Mucosa of descending colon (tissue), 3 donors: ENCODE results near the gene FRZB. TPM values are rescaled to one million over a fixed set of nuclear protein-coding genes. Genes with fewer than 3 reads are reported as not detected.

ENCODE experiments used
- ATAC-seq: fragments of 200-7000 bp; cut with Tn5 transposase; one replicate; pipeline ENCODE4 v1.9.1; 2020; ENCODE audit warnings: mild to moderate bottlenecking, moderate library complexity
- DNase-seq, 3 donors: peaks; one replicate each; pipeline ENCODE4 v3.0.0-alpha.2; 2020
- H3K36me3 ChIP-seq: fragments of 200-600 bp; one replicate; pipeline ENCODE4 v1.8.0; 2021; ENCODE audit warnings: low read depth, mild to moderate bottlenecking
- H3K4me1 ChIP-seq: fragments of 200-600 bp; one replicate; pipeline ENCODE4 v1.8.0; 2021; ENCODE audit warnings: low read depth, mild to moderate bottlenecking
- H3K4me3 ChIP-seq: fragments of 200-600 bp; one replicate; pipeline ENCODE4 v1.8.0; 2021; ENCODE audit warnings: mild to moderate bottlenecking
- H3K9me3 ChIP-seq: fragments of 200-600 bp; one replicate; pipeline ENCODE4 v1.8.0; 2021; ENCODE audit warnings: mild to moderate bottlenecking
- intact Hi-C, 2 donors: fragments of 100-400 bp; cut with DNase I in 1 of 2; cut with micrococcal nuclease in 1 of 2; formaldehyde crosslinking; loops; one replicate each; pipeline versions ENCODE4 v1.11.0 to v1.11.1; 2022; cut with DNase I, micrococcal nuclease
- total RNA-seq, 3 donors: library from RNA; stranded (reverse); fragmentation: NEBNext Ultra II Directional in 2 of 3; extraction: Animal tissue kit (Norgen Biotek cat#: 25700) in 2 of 3; gene quantifications; one replicate each; pipeline versions ENCODE4 v1.2.1 to v1.2.4, GENCODE V29; 2021 to 2023
- TF ChIP-seq, protein P1 (sequence below): fragments of 200-600 bp; IDR thresholded peaks from one replicate; pipeline ENCODE4 v1.8.0; 2022; ENCODE audit warnings: antibody characterized with exemption, mild to moderate bottlenecking
- donor health status: DM: no; HTN: no; CAD: no; lungs with moderate emphysema.
- donor health status: DM: no; HTN: no; CAD: no.
- donor health status: DM: no; HTN: yes; CAD: no.

FRZB gene
- total RNA-seq, 3 donors from 2014 or later, result 5.9 to 15.7 (median 8.9) TPM

DNA sequence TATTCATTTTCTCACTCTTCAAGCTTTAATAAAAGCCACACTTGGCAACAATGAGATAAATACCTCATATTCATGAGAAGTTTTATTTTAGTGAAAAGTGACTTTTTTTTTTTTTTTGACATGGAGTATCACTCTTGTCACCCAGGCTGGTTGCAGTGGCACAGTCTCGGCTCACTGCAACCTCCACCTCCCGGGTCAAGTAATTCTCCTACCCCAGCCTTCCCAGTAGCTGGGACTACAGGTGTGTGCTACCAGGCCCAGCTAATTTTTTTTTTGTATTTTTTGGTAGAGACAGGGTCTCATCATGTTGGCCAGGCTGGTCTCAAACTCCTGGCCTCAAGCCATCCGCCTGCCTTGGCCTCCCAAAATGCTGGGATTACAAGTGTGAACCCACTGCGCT is 47.0 kb downstream of the FRZB start:
- TF ChIP-seq, protein P1, sequence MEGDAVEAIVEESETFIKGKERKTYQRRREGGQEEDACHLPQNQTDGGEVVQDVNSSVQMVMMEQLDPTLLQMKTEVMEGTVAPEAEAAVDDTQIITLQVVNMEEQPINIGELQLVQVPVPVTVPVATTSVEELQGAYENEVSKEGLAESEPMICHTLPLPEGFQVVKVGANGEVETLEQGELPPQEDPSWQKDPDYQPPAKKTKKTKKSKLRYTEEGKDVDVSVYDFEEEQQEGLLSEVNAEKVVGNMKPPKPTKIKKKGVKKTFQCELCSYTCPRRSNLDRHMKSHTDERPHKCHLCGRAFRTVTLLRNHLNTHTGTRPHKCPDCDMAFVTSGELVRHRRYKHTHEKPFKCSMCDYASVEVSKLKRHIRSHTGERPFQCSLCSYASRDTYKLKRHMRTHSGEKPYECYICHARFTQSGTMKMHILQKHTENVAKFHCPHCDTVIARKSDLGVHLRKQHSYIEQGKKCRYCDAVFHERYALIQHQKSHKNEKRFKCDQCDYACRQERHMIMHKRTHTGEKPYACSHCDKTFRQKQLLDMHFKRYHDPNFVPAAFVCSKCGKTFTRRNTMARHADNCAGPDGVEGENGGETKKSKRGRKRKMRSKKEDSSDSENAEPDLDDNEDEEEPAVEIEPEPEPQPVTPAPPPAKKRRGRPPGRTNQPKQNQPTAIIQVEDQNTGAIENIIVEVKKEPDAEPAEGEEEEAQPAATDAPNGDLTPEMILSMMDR, result no peak
- ATAC-seq (no peak), DNase-seq (no peak)
- H3K36me3 ChIP-seq, result no peaks in the 10 kb centered on the region
- no peak overlapping the region for H3K4me3 ChIP-seq
- no peaks in the 10 kb centered on the region for H3K9me3 ChIP-seq
- H3K4me1 ChIP-seq, result no peaks in the 10 kb centered on the region
- intact Hi-C loops, result no loop called here

DNA sequence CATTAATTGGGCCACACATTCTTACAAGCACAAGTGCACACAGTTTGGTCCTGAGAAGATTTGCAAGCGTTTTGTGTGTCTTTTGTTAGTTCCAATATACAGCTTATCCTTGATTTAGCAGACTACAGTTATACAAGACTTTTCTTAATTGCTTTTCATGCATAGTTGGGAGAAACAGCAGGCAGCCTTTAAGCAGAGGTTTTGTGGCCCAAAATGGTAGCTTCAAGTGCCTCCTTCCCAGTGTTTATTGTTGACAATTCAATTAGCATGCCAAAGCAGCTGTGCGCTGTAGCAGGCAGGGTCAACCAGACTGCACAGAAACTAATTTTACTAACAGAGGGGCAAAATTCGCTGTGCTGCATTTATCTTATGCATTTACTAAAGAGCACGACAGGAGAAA is 47.5 kb downstream of the FRZB start:
- Histone ChIP-seq H3K4me3 (no peak overlapping the region), H3K36me3 (no peaks in the 10 kb centered on the region), H3K9me3 (no peaks in the 10 kb centered on the region), H3K4me1 (no peaks in the 10 kb centered on the region)
- intact Hi-C loops, result no loop called here
- TF ChIP-seq, protein P1, result no peak
- ATAC-seq, result no peak
- no peak for DNase-seq

DNA sequence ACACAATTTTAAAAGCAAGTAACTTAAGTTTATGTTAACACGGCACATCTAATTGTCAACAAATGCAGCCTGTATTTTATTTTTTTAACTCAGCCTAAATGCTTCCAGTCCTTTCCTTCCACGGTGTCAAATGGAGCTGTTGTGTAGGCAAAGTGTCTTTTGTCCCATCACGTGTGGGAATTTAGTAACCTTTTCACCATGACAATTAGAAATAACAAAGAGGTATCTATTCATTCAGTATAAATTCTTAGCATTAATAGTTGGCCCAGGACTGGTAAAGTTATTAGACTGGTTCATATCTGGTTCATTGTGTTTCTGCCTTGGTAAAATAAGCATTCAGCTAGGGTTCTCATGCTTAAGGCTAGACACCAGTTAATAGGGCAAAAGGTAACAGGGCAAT is 47.9 kb downstream of the FRZB start:
- no peaks in the 10 kb centered on the region for H3K9me3 ChIP-seq
- intact Hi-C loops, result no loop called here
- ATAC-seq, result no peak
- no peaks in the 10 kb centered on the region for H3K4me1 ChIP-seq
- H3K36me3 ChIP-seq, result no peaks in the 10 kb centered on the region
- TF ChIP-seq, protein P1, result no peak
- DNase-seq, result no peak
- no peak overlapping the region for H3K4me3 ChIP-seq

DNA sequence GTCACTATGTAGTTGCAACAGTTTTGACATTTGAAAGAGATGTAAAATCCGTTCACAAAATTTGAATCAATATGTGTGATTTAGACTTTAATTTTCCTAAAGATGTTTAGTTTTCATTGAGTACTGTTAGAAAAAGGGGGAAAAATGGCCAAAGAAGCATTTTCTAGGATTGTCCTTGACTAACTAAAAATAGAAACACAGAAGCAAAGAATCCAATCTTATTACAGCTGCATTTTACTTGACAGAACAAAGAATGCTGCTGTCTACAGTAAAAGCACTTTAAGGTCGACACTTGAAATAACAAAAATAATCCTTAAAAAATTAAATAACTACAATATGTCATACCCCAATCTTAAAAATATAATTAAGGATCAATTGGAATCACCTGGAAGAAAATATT is 48.9 kb downstream of the FRZB start:
- no peaks in the 10 kb centered on the region for H3K36me3 ChIP-seq
- H3K4me1 ChIP-seq, result no peaks in the 10 kb centered on the region
- H3K4me3 ChIP-seq, result no peak overlapping the region
- ATAC-seq (no peak), DNase-seq (no peak)
- no peaks in the 10 kb centered on the region for H3K9me3 ChIP-seq
- TF ChIP-seq, protein P1, result no peak
- intact Hi-C loops, result no loop called here

DNA sequence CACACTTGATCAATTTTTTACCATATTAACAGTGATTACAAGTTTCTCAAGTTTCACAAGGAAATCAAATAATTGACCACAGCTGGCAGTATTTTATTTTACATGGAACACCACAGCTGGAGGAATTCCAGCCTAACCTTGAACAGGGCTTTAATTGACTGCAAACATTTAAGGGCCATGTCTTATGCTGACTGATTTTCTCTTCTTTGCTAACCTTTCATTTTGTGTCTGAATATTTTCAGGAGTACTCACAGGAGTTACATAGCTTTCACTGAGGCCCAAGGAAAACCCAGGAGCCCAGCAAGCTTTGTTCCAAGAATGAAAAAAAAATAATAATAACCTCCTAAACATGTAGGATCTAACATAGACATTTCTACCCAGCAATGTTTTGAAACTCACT is 49.6 kb downstream of the FRZB start:
- ATAC-seq, result no peak
- TF ChIP-seq, protein P1, result no peak

DNA sequence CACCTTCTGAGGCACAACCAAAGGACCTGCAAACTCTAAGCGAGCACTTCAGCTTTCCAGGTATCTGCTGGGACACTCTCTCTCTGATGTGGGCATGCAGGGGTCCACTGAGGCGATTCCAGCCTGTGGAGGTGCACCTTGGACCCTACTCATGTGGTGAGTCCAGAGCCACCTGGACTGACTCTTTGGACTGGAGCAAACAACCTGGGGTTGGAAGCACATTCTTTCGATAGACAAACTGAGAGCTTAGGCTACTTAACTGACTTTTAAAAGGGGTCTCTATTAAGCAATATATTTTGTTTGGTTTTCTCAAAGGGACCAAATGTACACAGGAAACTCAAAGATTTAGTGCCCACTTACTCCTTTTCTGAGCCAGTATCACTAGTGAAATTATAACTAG is 51.6 kb downstream of the FRZB start:
- no peak overlapping the region for H3K4me3 ChIP-seq
- ATAC-seq, result no peak
- TF ChIP-seq, protein P1, result no peak
- H3K9me3 ChIP-seq, result no peaks in the 10 kb centered on the region
- no peak for DNase-seq
- H3K4me1 ChIP-seq, result no peaks in the 10 kb centered on the region
- no peaks in the 10 kb centered on the region for H3K36me3 ChIP-seq
- intact Hi-C loops, result no loop called here

More for the DNA sequence above, 49.6 kb downstream of the FRZB start:
- Histone ChIP-seq H3K36me3 (no peaks in the 10 kb centered on the region), H3K9me3 (no peaks in the 10 kb centered on the region), H3K4me1 (no peaks in the 10 kb centered on the region), H3K4me3 (no peak overlapping the region)
- DNase-seq, result no peak
- intact Hi-C loops, result no loop called here
